GM23338 (cell line): Measurements from ENCODE around the gene RSPO3. TPM values are rescaled to one million over a fixed set of nuclear protein-coding genes. Genes with fewer than 3 reads are reported as not detected.

ENCODE experiments used
- ATAC-seq: fragments of 200-7000 bp; cut with Tn5 transposase; 3 replicates; pipeline ENCODE4 v1.9.1; 2020
- DNase-seq: peaks from one replicate; pipeline ENCODE4 v3.0.0-alpha.2; 2015; ENCODE audit warnings: low spot score
- H2AFZ ChIP-seq: fragments of 200-600 bp; sonication (generic); 2 replicates; pipeline ENCODE4 v1.8.0; 2016; ENCODE audit warnings: antibody characterized with exemption, mild to moderate bottlenecking, moderate library complexity
- H3F3A ChIP-seq: fragments of 200-600 bp; sonication (generic); replicated peaks from 2 replicates; pipeline ENCODE4 v1.8.0; 2017; ENCODE audit warnings: antibody characterized with exemption, mixed run types, low read depth
- H3K27ac ChIP-seq: fragments of 200-600 bp; sonication (generic); 2 replicates; pipeline ENCODE4 v1.6.1; 2016; ENCODE audit warnings: low read depth
- H3K27me3 ChIP-seq: fragments of 200-600 bp; sonication (generic); 2 replicates; pipeline ENCODE4 v1.8.0; 2016; ENCODE audit warnings: mild to moderate bottlenecking, mixed run types, moderate library complexity; ENCODE audit not compliant: insufficient read depth
- H3K36me3 ChIP-seq: fragments of 200-600 bp; sonication (generic); 2 replicates; pipeline ENCODE4 v1.8.0; 2016; ENCODE audit warnings: mild to moderate bottlenecking; ENCODE audit not compliant: insufficient read depth
- H3K4me1 ChIP-seq: fragments of 200-600 bp; sonication (generic); 2 replicates; pipeline ENCODE4 v1.8.0; 2016; ENCODE audit warnings: mild to moderate bottlenecking, moderate library complexity; ENCODE audit not compliant: insufficient read depth
- H3K4me2 ChIP-seq: fragments of 200-600 bp; sonication (generic); 2 replicates; pipeline ENCODE4 v1.7.1; 2017; ENCODE audit warnings: mixed run types
- H3K4me3 ChIP-seq: fragments of 200-600 bp; sonication (generic); 2 replicates; pipeline ENCODE4 v1.6.1; 2016; ENCODE audit warnings: mixed run types
- H3K79me2 ChIP-seq: fragments of 200-600 bp; sonication (generic); replicated peaks from 2 replicates; pipeline ENCODE4 v1.8.0; 2017; ENCODE audit warnings: mild to moderate bottlenecking; ENCODE audit not compliant: insufficient read depth
- H3K9me2 ChIP-seq: fragments of 200-600 bp; sonication (generic); 2 replicates; pipeline ENCODE4 v1.8.0; 2017; ENCODE audit not compliant: insufficient read depth
- H4K20me1 ChIP-seq: fragments of 200-600 bp; sonication (generic); replicated peaks from 2 replicates; pipeline ENCODE4 v1.8.0; 2017; ENCODE audit warnings: mild to moderate bottlenecking; ENCODE audit not compliant: insufficient read depth
- H3K27ac Mint-ChIP-seq: 2 replicates; pipeline ENCODE4 v1.8.0; 2020; ENCODE audit warnings: inconsistent platforms, mild to moderate bottlenecking, moderate library complexity, mixed read lengths
- H3K27me3 Mint-ChIP-seq: 3 replicates; pipeline ENCODE4 v1.8.0; 2022; ENCODE audit warnings: low read depth, mild to moderate bottlenecking, moderate library complexity, mixed read lengths, inconsistent platforms; ENCODE audit not compliant: insufficient read depth, poor library complexity
- H3K36me3 Mint-ChIP-seq: 3 replicates; pipeline ENCODE4 v1.8.0; 2021; ENCODE audit warnings: low read depth, mild to moderate bottlenecking, inconsistent platforms, moderate library complexity, mixed read lengths
- H3K4me1 Mint-ChIP-seq: 3 replicates; pipeline ENCODE4 v1.8.0; 2020; ENCODE audit warnings: mild to moderate bottlenecking, inconsistent platforms, mixed read lengths
- H3K4me3 Mint-ChIP-seq: 3 replicates; pipeline ENCODE4 v1.8.0; 2021; ENCODE audit warnings: moderate library complexity, mild to moderate bottlenecking, inconsistent platforms, mixed read lengths
- H3K9me3 Mint-ChIP-seq: 3 replicates; pipeline ENCODE4 v1.8.0; 2020; ENCODE audit warnings: moderate library complexity, mild to moderate bottlenecking, inconsistent platforms, mixed read lengths
- CREB1 ChIP-seq: fragments of 250-450 bp; sonication (Bioruptor Pico); IDR thresholded peaks from 2 replicates; pipeline ENCODE4 v1.5.0; 2020; ENCODE audit warnings: low read depth, mild to moderate bottlenecking, moderate library complexity
- CTCF ChIP-seq, 2 experiments: fragments of 200-600 bp in 1 of 2; sonication (generic) in 1 of 2; conservative IDR thresholded peaks; 2 replicates each; pipeline versions ENCODE4 v1.5.1 to v1.6.1; 2016 to 2017; ENCODE audit warnings: antibody characterized with exemption in 2 of 2, low read depth in 2 of 2, mild to moderate bottlenecking in 2 of 2, moderate library complexity in 1 of 2
- EZH2 ChIP-seq: fragments of 200-600 bp; sonication (generic); IDR thresholded peaks from one replicate; pipeline ENCODE4 v1.8.0; 2017; ENCODE audit warnings: antibody characterized with exemption, mild to moderate bottlenecking, low read depth; ENCODE audit not compliant: unreplicated experiment
- EZH2phosphoT487 ChIP-seq: fragments of 200-600 bp; sonication (generic); IDR thresholded peaks from one replicate; pipeline ENCODE4 v1.8.1; 2018; ENCODE audit warnings: antibody characterized with exemption; ENCODE audit not compliant: unreplicated experiment
- JUNB ChIP-seq: IDR thresholded peaks from one replicate; pipeline ENCODE4 v1.6.1; 2016; ENCODE audit warnings: antibody characterized with exemption; ENCODE audit not compliant: unreplicated experiment
- NANOG ChIP-seq: IDR thresholded peaks from 2 replicates; pipeline ENCODE4 v1.6.1; 2016; ENCODE audit warnings: antibody characterized with exemption, borderline replicate concordance
- POLR2AphosphoS5 ChIP-seq: IDR thresholded peaks from 2 replicates; pipeline ENCODE4 v1.6.1; 2016; ENCODE audit warnings: antibody characterized with exemption, low read depth
- REST ChIP-seq: IDR thresholded peaks from one replicate; pipeline ENCODE4 v1.6.1; 2018; ENCODE audit warnings: antibody characterized with exemption; ENCODE audit not compliant: unreplicated experiment
- STAT1 ChIP-seq: IDR thresholded peaks from one replicate; pipeline ENCODE4 v1.6.1; 2016; ENCODE audit warnings: antibody characterized with exemption; ENCODE audit not compliant: unreplicated experiment
- ZNF114 ChIP-seq: fragments of 250-450 bp; sonication (Bioruptor Pico); IDR thresholded peaks from 2 replicates; pipeline ENCODE4 v1.5.0; 2020; ENCODE audit warnings: mild to moderate bottlenecking, moderate library complexity
- ZNF331 ChIP-seq: fragments of 250-450 bp; sonication (Bioruptor Pico); IDR thresholded peaks from 2 replicates; pipeline ENCODE4 v1.5.0; 2020; ENCODE audit warnings: low read depth, mild to moderate bottlenecking, moderate library complexity
- polyA plus RNA-seq: library from polyadenylated mRNA; unstranded; fragments of >200 nt; fragmentation: Nextera tagmentation; extraction: Ambion mirVana; gene quantifications from 2 replicates; pipeline ENCODE4 v1.2.1, GENCODE V29; 2016
- total RNA-seq: library from RNA; depleted of rRNA; stranded (reverse); fragments of >200 nt; shearing (Covaris generic); gene quantifications from 2 replicates; pipeline ENCODE4 v1.2.3, GENCODE V29; 2014
- TF ChIP-seq, protein P1 (sequence below): fragments of 250-450 bp; sonication (Bioruptor Pico); IDR thresholded peaks from 2 replicates; pipeline ENCODE4 v1.5.0; 2020; ENCODE audit warnings: mild to moderate bottlenecking, moderate library complexity
- TF ChIP-seq, protein P2 (sequence below): IDR thresholded peaks from 2 replicates; pipeline ENCODE4 v1.6.1; 2016; ENCODE audit warnings: antibody characterized with exemption

Gene RSPO3
- total and polyA plus RNA-seq, 2 experiments from 2014 or later: not detected

DNA sequence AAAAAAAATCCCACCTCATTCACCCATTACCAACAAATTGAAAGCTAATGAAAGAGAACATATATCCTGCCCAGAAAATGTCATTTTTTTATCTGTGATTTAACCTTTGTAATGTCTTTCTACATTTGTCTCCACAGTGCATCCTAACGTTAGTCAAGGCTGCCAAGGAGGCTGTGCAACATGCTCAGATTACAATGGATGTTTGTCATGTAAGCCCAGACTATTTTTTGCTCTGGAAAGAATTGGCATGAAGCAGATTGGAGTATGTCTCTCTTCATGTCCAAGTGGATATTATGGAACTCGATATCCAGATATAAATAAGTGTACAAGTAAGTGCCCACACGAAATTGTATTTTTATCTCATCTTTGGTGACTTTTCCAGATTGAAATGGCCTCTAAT is 30.0 kb downstream of the RSPO3 start:
- Histone ChIP-seq H2AFZ (no peak overlapping the region), H3K79me2 (no peaks in the 10 kb centered on the region), H3F3A (no peaks in the 10 kb centered on the region), H3K4me2 (no peak overlapping the region), H3K36me3 (no peaks in the 10 kb centered on the region), H4K20me1 (no peaks in the 10 kb centered on the region), H3K27me3 (no peaks in the 10 kb centered on the region), H3K27ac (no peak overlapping the region), H3K4me1 (peaks cover 18% of the 10 kb centered on the region), H3K4me3 (no peak overlapping the region), H3K9me2 (no peaks in the 10 kb centered on the region)
- ATAC-seq (no peak), DNase-seq (no peak)
- no peaks in the 10 kb centered on the region for H3K9me3 Mint-ChIP-seq
- no peak overlapping the region for H3K27ac Mint-ChIP-seq
- H3K36me3 Mint-ChIP-seq: no peaks in the 10 kb centered on the region
- TF ChIP-seq POLR2AphosphoS5 (no peak), NANOG (no peak), ZNF331 (CRISPR knock-in tag) (no peak), CTCF (conservative IDR thresholded peaks at IDR 0.05; ENCODE audit: low read depth in 2 of 2) (no peak), ZNF114 (no peak), CREB1 (CRISPR knock-in tag) (no peak), STAT1 (no peak), JUNB (no peak), REST (no peak), EZH2phosphoT487 (no peak), EZH2 (no peak)
- TF ChIP-seq, protein P1, sequence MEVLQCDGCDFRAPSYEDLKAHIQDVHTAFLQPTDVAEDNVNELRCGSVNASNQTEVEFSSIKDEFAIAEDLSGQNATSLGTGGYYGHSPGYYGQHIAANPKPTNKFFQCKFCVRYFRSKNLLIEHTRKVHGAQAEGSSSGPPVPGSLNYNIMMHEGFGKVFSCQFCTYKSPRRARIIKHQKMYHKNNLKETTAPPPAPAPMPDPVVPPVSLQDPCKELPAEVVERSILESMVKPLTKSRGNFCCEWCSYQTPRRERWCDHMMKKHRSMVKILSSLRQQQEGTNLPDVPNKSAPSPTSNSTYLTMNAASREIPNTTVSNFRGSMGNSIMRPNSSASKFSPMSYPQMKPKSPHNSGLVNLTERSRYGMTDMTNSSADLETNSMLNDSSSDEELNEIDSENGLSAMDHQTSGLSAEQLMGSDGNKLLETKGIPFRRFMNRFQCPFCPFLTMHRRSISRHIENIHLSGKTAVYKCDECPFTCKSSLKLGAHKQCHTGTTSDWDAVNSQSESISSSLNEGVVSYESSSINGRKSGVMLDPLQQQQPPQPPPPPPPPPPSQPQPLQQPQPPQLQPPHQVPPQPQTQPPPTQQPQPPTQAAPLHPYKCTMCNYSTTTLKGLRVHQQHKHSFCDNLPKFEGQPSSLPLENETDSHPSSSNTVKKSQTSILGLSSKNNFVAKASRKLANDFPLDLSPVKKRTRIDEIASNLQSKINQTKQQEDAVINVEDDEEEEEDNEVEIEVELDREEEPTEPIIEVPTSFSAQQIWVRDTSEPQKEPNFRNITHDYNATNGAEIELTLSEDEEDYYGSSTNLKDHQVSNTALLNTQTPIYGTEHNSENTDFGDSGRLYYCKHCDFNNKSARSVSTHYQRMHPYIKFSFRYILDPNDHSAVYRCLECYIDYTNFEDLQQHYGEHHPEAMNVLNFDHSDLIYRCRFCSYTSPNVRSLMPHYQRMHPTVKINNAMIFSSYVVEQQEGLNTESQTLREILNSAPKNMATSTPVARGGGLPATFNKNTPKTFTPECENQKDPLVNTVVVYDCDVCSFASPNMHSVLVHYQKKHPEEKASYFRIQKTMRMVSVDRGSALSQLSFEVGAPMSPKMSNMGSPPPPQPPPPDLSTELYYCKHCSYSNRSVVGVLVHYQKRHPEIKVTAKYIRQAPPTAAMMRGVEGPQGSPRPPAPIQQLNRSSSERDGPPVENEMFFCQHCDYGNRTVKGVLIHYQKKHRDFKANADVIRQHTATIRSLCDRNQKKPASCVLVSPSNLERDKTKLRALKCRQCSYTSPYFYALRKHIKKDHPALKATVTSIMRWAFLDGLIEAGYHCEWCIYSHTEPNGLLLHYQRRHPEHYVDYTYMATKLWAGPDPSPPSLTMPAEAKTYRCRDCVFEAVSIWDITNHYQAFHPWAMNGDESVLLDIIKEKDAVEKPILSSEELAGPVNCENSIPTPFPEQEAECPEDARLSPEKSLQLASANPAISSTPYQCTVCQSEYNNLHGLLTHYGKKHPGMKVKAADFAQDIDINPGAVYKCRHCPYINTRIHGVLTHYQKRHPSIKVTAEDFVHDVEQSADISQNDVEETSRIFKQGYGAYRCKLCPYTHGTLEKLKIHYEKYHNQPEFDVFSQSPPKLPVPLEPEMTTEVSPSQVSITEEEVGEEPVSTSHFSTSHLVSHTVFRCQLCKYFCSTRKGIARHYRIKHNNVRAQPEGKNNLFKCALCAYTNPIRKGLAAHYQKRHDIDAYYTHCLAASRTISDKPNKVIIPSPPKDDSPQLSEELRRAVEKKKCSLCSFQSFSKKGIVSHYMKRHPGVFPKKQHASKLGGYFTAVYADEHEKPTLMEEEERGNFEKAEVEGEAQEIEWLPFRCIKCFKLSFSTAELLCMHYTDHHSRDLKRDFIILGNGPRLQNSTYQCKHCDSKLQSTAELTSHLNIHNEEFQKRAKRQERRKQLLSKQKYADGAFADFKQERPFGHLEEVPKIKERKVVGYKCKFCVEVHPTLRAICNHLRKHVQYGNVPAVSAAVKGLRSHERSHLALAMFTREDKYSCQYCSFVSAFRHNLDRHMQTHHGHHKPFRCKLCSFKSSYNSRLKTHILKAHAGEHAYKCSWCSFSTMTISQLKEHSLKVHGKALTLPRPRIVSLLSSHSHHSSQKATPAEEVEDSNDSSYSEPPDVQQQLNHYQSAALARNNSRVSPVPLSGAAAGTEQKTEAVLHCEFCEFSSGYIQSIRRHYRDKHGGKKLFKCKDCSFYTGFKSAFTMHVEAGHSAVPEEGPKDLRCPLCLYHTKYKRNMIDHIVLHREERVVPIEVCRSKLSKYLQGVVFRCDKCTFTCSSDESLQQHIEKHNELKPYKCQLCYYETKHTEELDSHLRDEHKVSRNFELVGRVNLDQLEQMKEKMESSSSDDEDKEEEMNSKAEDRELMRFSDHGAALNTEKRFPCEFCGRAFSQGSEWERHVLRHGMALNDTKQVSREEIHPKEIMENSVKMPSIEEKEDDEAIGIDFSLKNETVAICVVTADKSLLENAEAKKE: no peak
- TF ChIP-seq, protein P2, sequence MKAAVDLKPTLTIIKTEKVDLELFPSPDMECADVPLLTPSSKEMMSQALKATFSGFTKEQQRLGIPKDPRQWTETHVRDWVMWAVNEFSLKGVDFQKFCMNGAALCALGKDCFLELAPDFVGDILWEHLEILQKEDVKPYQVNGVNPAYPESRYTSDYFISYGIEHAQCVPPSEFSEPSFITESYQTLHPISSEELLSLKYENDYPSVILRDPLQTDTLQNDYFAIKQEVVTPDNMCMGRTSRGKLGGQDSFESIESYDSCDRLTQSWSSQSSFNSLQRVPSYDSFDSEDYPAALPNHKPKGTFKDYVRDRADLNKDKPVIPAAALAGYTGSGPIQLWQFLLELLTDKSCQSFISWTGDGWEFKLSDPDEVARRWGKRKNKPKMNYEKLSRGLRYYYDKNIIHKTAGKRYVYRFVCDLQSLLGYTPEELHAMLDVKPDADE: no peak
- H3K4me1 Mint-ChIP-seq: peaks cover 34% of the 10 kb centered on the region
- no peak overlapping the region for H3K4me3 Mint-ChIP-seq
- no peaks in the 10 kb centered on the region for H3K27me3 Mint-ChIP-seq
